Esophagus squamous epithelium (tissue), 5 donors: ENCODE measurements around the gene TEAD1. TPM values are rescaled to one million over a fixed set of nuclear protein-coding genes. Genes with fewer than 3 reads are reported as not detected.

Source experiments
- DNase-seq: peaks from one replicate; lab custom pipeline; 2025; lab: John Stamatoyannopoulos, UW
- H3K27ac ChIP-seq, 4 donors: fragments of 200-600 bp; sonication (generic); one replicate each; pipeline ENCODE4 v1.5.1; 2016 to 2019; ENCODE audit warnings: mild to moderate bottlenecking in 1 of 4
- H3K27me3 ChIP-seq, 4 donors: fragments of 200-600 bp; sonication (generic); 1 replicate in 3 of 4; 2 replicates in 1 of 4; pipeline versions ENCODE4 v1.5.1 to v1.6.0; 2017 to 2021; ENCODE audit warnings: antibody characterized with exemption in 1 of 4
- H3K36me3 ChIP-seq, 3 donors: fragments of 200-600 bp; sonication (generic); one replicate each; pipeline ENCODE4 v1.5.1; 2016 to 2019
- H3K4me1 ChIP-seq, 3 donors: fragments of 200-600 bp; sonication (generic); one replicate each; pipeline ENCODE4 v1.5.1; 2017 to 2019
- H3K4me3 ChIP-seq, 4 donors: fragments of 200-600 bp; sonication (generic); 1 replicate in 3 of 4; 2 replicates in 1 of 4; pipeline ENCODE4 v1.5.1; 2016 to 2019; ENCODE audit warnings: mild to moderate bottlenecking in 2 of 4, moderate library complexity in 1 of 4
- H3K9me3 ChIP-seq, 3 donors: fragments of 200-600 bp; sonication (generic); one replicate each; pipeline ENCODE4 v1.5.1; 2016 to 2019
- CTCF ChIP-seq, 6 experiments: fragments of 450-650 bp in 4 of 6; fragments of 200-600 bp in 2 of 6; sonication (generic) in 2 of 6; IDR thresholded peaks; one replicate each; pipeline ENCODE4 v1.5.1; 2016 to 2019; ENCODE audit warnings: antibody characterized with exemption in 6 of 6, mild to moderate bottlenecking in 4 of 6, moderate library complexity in 4 of 6
- POLR2A ChIP-seq, 4 donors: fragments of 450-650 bp; IDR thresholded peaks; one replicate each; pipeline ENCODE4 v1.6.1; 2017; ENCODE audit warnings: antibody characterized with exemption in 4 of 4, mild to moderate bottlenecking in 4 of 4, moderate library complexity in 3 of 4
- WGBS, 2 donors: methylation state at CpG; one replicate each; pipeline ENCODE4 v1.1.5; 2018; 5-methylcytosine and 5-hydroxymethylcytosine counted together
- intact Hi-C: fragments of 100-400 bp; cut with DNase I; formaldehyde crosslinking; loops from one replicate; pipeline ENCODE4 v1.15.0; 2022
- total RNA-seq, 4 donors: library from RNA; depleted of rRNA; stranded (reverse); fragments of >200 nt; gene quantifications; one replicate each; pipeline ENCODE4 v1.1.0, GENCODE V29; 2016
- donor health status: DM: yes; HTN: yes; CAD: no.

Gene TEAD1
- total RNA-seq, 4 donors from 2014 or later = 33.3 to 75.2 (median 49.8) TPM

DNA sequence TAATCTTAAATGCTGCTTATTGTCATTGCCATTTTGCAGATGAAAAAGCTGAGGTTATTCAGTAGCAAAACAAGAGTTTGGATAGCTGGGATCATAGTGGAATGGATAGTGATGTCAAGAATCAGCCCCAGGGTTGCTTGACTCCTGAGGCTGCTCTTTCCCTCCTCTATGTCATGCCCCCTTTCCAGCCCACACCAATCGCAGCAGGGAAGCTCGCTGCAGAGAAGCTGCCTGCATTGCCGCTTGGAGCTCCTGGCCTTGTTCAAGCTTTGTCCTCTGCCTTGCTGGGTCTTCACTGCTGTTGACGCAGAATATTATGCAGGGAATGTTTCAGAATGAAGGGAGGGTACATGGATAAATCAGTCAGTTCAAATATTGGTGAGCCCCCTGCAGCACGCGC, 206.1 kb downstream of the TEAD1 start:
- Histone ChIP-seq H3K4me1 (no peaks in the 10 kb centered on the region), H3K27me3 (no peaks in the 10 kb centered on the region), H3K27ac (no peak overlapping the region), H3K9me3 (no peaks in the 10 kb centered on the region), H3K36me3 (peaks cover 4 to 58% (median 8%) of the 10 kb centered on the region in 3 donors), H3K4me3 (no peak overlapping the region)
- WGBS, 2 donors = 90 to 100% methylated on average over 3 to 4 of the region's 6 CpGs
- no peak for TF ChIP-seq CTCF (IDR thresholded peaks at IDR 0.05)
- TF ChIP-seq POLR2A (IDR thresholded peaks at IDR 0.05) = no peak
- intact Hi-C loops = loop anchor here (10.0 kb wide), 1 partner anchor 206 kb away; the partner anchor contains the start of gene TEAD1
- DNase-seq = no peak

DNA sequence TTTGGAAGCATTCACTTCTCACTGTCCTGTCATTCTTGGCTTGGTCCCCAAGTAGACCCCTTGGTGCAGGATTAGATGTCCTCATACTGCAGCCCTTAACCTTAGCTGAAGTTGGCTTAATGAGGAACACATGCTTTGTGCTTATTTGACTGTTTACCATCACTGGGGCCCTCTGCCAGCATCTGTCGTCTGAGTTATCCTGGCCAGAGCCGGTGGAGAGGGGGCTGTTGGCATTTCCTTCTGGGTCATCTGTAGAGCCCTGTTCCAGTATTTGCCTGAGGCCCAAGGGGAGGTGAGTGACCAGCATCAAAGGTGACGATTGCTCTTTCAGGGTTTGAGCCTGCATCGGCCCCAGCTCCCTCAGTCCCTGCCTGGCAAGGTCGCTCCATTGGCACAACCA, 208.4 kb downstream of the TEAD1 start:
- H3K36me3 ChIP-seq = peaks cover 4 to 72% (median 8%) of the 10 kb centered on the region in 3 donors
- 68 to 72% methylated on average over 4 to 5 of the region's 5 CpGs for WGBS, 2 donors
- DNase-seq = no peak
- intact Hi-C loops = loop anchor here (10.0 kb wide), 1 partner anchor 208 kb away; the partner anchor contains the start of gene TEAD1
- no peaks in the 10 kb centered on the region for H3K9me3 ChIP-seq
- H3K27ac ChIP-seq = peak overlapping the region in 1 of 4 donors; percentile 39
- TF ChIP-seq CTCF (IDR thresholded peaks at IDR 0.05) = no peak
- TF ChIP-seq POLR2A (IDR thresholded peaks at IDR 0.05) = no peak
- H3K4me1 ChIP-seq = no peaks in the 10 kb centered on the region
- H3K27me3 ChIP-seq = no peaks in the 10 kb centered on the region
- no peak overlapping the region for H3K4me3 ChIP-seq

DNA sequence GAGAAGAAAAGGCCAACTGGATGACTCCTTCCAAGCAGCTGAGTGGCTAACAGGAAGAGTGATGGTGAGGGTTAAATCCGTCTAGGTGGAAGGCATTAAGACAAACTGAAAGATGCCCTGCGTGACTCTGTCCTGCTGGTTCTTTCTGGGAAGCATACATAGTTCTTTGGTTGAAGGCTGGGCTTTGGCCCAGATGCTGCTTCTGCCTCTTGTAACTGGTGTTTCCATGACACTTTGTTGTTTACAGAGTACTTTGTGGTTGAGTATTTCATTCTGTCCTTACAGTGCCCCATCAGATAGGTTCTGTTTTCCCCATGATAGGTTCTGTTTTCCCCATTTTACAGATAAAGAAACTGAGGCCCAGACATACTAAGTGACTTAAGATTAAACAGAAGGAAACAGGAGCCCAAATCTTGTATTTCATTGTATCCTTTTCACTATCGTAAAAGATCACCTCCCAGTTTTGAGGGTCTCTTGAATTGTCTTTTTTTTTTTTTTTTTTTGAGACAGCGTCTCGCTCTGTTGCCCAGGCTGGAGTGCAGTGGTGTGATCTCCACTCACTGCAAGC, 210.6 kb downstream of the TEAD1 start:
- WGBS, 2 donors = 87 to 88% methylated on average over 5 of the region's 5 CpGs
- TF ChIP-seq CTCF (IDR thresholded peaks at IDR 0.05) (no peak), POLR2A (IDR thresholded peaks at IDR 0.05) (no peak)
- no peaks in the 10 kb centered on the region for H3K9me3 ChIP-seq
- peaks cover 4 to 79% (median 8%) of the 10 kb centered on the region in 3 donors for H3K36me3 ChIP-seq
- peak overlapping the region in 2 of 4 donors; percentile 14 to 42 for H3K27ac ChIP-seq
- no peak for DNase-seq
- no peaks in the 10 kb centered on the region for H3K27me3 ChIP-seq
- no peak overlapping the region for H3K4me3 ChIP-seq
- intact Hi-C loops = loop anchor here (10.0 kb wide), 1 partner anchor 210 kb away; the partner anchor contains the start of gene TEAD1
- peaks cover 0 to 19% (median 4%) of the 10 kb centered on the region in 3 donors for H3K4me1 ChIP-seq

GRCh38 chr11:12885717-12886239, 211.6 kb downstream of the TEAD1 start:
- peaks cover 0 to 20% (median 4%) of the 10 kb centered on the region in 3 donors for H3K4me1 ChIP-seq
- H3K4me3 ChIP-seq = no peak overlapping the region
- WGBS, 2 donors = 76 to 90% methylated on average over 8 of the region's 8 CpGs
- H3K27me3 ChIP-seq = no peaks in the 10 kb centered on the region
- no peaks in the 10 kb centered on the region for H3K9me3 ChIP-seq
- no peak for DNase-seq
- TF ChIP-seq CTCF (IDR thresholded peaks at IDR 0.05) (no peak), POLR2A (IDR thresholded peaks at IDR 0.05) (no peak)
- peaks cover 4 to 71% (median 8%) of the 10 kb centered on the region in 3 donors for H3K36me3 ChIP-seq
- intact Hi-C loops = loop anchor here (10.0 kb wide), 1 partner anchor 211 kb away; the partner anchor contains the start of gene TEAD1
- peak overlapping the region in 1 of 4 donors; percentile 13 for H3K27ac ChIP-seq

DNA sequence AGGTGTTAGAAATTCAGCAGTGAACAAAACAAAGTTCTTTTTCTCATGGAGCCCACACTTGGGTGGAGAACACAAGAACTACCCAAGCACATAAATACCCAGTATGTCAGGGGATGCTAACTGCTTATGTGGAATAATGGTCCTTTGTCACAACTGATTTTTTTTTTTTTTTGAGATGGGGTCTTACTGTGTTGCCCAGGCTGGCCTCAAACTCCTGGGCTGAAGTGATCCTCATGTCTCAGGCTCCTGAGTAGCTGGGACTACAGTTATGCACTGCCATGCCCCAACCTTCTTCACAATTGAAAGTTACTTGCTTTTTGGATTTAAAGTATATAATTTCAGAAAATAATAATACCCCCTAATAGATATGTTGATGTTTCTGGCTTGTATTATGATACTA, 212.3 kb downstream of the TEAD1 start:
- no peak overlapping the region for H3K4me3 ChIP-seq
- peaks cover 4 to 68% (median 8%) of the 10 kb centered on the region in 3 donors for H3K36me3 ChIP-seq
- intact Hi-C loops = loop anchor here (10.0 kb wide), 1 partner anchor 212 kb away; the partner anchor contains the start of gene TEAD1
- H3K27ac ChIP-seq = no peak overlapping the region
- H3K4me1 ChIP-seq = peaks cover 0 to 20% (median 4%) of the 10 kb centered on the region in 3 donors
- DNase-seq = no peak
- H3K27me3 ChIP-seq = no peaks in the 10 kb centered on the region
- H3K9me3 ChIP-seq = no peaks in the 10 kb centered on the region
- no peak for TF ChIP-seq POLR2A (IDR thresholded peaks at IDR 0.05)
